ENCODE data around the gene IGF1R.

IGF1R gene

GRCh38 chr15:98737721-98738120, 89.4 kb downstream of the IGF1R start:
- Histone ChIP-seq H3K27me3 (ENCODE audit: insufficient read depth, poor library complexity, severe bottlenecking) (no peaks in the 10 kb centered on the region), H3K4me3 (replicated peaks; ENCODE audit: insufficient read depth, low read length) (no peak overlapping the region), H3K27ac (replicated peaks) (no peak overlapping the region)
- DNase-seq (ENCODE audit: low read depth in 1 of 2, low spot score in 1 of 2), result no peak
- TF ChIP-seq SPI1 (IDR thresholded peaks at IDR 0.05; ENCODE audit: borderline replicate concordance, low read depth) (no peak), GABPA (IDR thresholded peaks at IDR 0.05; ENCODE audit: low read depth) (no peak), POLR2AphosphoS5 (IDR thresholded peaks at IDR 0.05; ENCODE audit: low read depth) (no peak), REST (IDR thresholded peaks at IDR 0.05; ENCODE audit: insufficient replicate concordance, low read depth) (no peak)
- TF ChIP-seq, protein P1, sequence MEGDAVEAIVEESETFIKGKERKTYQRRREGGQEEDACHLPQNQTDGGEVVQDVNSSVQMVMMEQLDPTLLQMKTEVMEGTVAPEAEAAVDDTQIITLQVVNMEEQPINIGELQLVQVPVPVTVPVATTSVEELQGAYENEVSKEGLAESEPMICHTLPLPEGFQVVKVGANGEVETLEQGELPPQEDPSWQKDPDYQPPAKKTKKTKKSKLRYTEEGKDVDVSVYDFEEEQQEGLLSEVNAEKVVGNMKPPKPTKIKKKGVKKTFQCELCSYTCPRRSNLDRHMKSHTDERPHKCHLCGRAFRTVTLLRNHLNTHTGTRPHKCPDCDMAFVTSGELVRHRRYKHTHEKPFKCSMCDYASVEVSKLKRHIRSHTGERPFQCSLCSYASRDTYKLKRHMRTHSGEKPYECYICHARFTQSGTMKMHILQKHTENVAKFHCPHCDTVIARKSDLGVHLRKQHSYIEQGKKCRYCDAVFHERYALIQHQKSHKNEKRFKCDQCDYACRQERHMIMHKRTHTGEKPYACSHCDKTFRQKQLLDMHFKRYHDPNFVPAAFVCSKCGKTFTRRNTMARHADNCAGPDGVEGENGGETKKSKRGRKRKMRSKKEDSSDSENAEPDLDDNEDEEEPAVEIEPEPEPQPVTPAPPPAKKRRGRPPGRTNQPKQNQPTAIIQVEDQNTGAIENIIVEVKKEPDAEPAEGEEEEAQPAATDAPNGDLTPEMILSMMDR (IDR thresholded peaks at IDR 0.05; ENCODE audit: insufficient read depth, low read length), result no peak

- peak in 1 of 2 experiments; percentile 35 for DNase-seq (ENCODE audit: low read depth in 1 of 2, low spot score in 1 of 2)
- Histone ChIP-seq H3K27ac (replicated peaks) (no peak overlapping the region), H3K27me3 (ENCODE audit: insufficient read depth, poor library complexity, severe bottlenecking) (no peaks in the 10 kb centered on the region), H3K4me3 (replicated peaks; ENCODE audit: insufficient read depth, low read length) (no peak overlapping the region)
- TF ChIP-seq POLR2AphosphoS5 (IDR thresholded peaks at IDR 0.05; ENCODE audit: low read depth) (no peak), SPI1 (IDR thresholded peaks at IDR 0.05; ENCODE audit: borderline replicate concordance, low read depth) (no peak)
These were observed 90.5 kb downstream of the IGF1R start for GRCh38 chr15:98738689-98739401.

- no peak for DNase-seq (ENCODE audit: low read depth in 1 of 2, low spot score in 1 of 2)
- H3K4me3 ChIP-seq (replicated peaks; ENCODE audit: insufficient read depth, low read length), result no peak overlapping the region
- no peak overlapping the region for H3K27ac ChIP-seq (replicated peaks)
- H3K27me3 ChIP-seq (ENCODE audit: insufficient read depth, poor library complexity, severe bottlenecking), result no peaks in the 10 kb centered on the region
- TF ChIP-seq, protein P1 (IDR thresholded peaks at IDR 0.05; ENCODE audit: insufficient read depth, low read length), result no peak
- TF ChIP-seq GABPA (IDR thresholded peaks at IDR 0.05; ENCODE audit: low read depth) (no peak), REST (IDR thresholded peaks at IDR 0.05; ENCODE audit: insufficient replicate concordance, low read depth) (no peak), SPI1 (IDR thresholded peaks at IDR 0.05; ENCODE audit: borderline replicate concordance, low read depth) (no peak), POLR2AphosphoS5 (IDR thresholded peaks at IDR 0.05; ENCODE audit: low read depth) (no peak)
These were observed 92.0 kb downstream of the IGF1R start for GRCh38 chr15:98740295-98740694.

GRCh38 chr15:98740963-98741362, 92.6 kb downstream of the IGF1R start:
- no peak for DNase-seq (ENCODE audit: low read depth in 1 of 2, low spot score in 1 of 2)
- Histone ChIP-seq H3K27ac (replicated peaks) (no peak overlapping the region), H3K27me3 (ENCODE audit: insufficient read depth, poor library complexity, severe bottlenecking) (no peaks in the 10 kb centered on the region), H3K4me3 (replicated peaks; ENCODE audit: insufficient read depth, low read length) (no peak overlapping the region)
- TF ChIP-seq, protein P1 (IDR thresholded peaks at IDR 0.05; ENCODE audit: insufficient read depth, low read length), result no peak
- TF ChIP-seq POLR2AphosphoS5 (IDR thresholded peaks at IDR 0.05; ENCODE audit: low read depth) (no peak), REST (IDR thresholded peaks at IDR 0.05; ENCODE audit: insufficient replicate concordance, low read depth) (no peak)
